Osteoblast (primary cell): Measurements from ENCODE around the gene GOT1. TPM values are rescaled to one million over a fixed set of nuclear protein-coding genes. Genes with fewer than 3 reads are reported as not detected.

Source experiments
- DNase-seq: peaks from one replicate; pipeline ENCODE4 v3.0.0; 2011; ENCODE audit warnings: low spot score, mixed read lengths; ENCODE audit not compliant: insufficient read length; ENCODE audit errors: missing footprints
- H2AFZ ChIP-seq: 2 replicates; pipeline ENCODE4 v1.6.0; 2011; ENCODE audit warnings: mild to moderate bottlenecking, low read length
- H3K27ac ChIP-seq: 2 replicates; pipeline ENCODE4 v1.5.1; 2011; ENCODE audit warnings: mild to moderate bottlenecking, low read depth, low read length, moderate library complexity
- H3K27me3 ChIP-seq: 2 replicates; pipeline ENCODE4 v1.6.0; 2012; ENCODE audit warnings: mild to moderate bottlenecking, control low read depth, inconsistent platforms, low read length, moderate library complexity; ENCODE audit not compliant: insufficient read depth
- H3K36me3 ChIP-seq: 2 replicates; pipeline ENCODE4 v1.5.1; 2011; ENCODE audit warnings: mild to moderate bottlenecking, low read length, control low read depth, moderate library complexity; ENCODE audit not compliant: insufficient read depth
- H3K4me1 ChIP-seq: 2 replicates; pipeline ENCODE4 v1.5.1; 2011; ENCODE audit warnings: mild to moderate bottlenecking, low read length, control low read depth, moderate library complexity; ENCODE audit not compliant: insufficient read depth
- H3K4me2 ChIP-seq: 2 replicates; pipeline ENCODE4 v1.6.0; 2011; ENCODE audit warnings: mild to moderate bottlenecking, low read length; ENCODE audit not compliant: insufficient read depth
- H3K4me3 ChIP-seq: fragments of 200-600 bp; sonication (generic); 3 replicates; pipeline ENCODE4 v1.5.1; 2012; ENCODE audit warnings: mild to moderate bottlenecking, low read length, inconsistent platforms; ENCODE audit not compliant: insufficient read depth
- H3K79me2 ChIP-seq: 2 replicates; pipeline ENCODE4 v1.6.0; 2012; ENCODE audit warnings: mild to moderate bottlenecking, low read length, control low read depth, inconsistent platforms; ENCODE audit not compliant: insufficient read depth
- H3K9me3 ChIP-seq: 2 replicates; pipeline ENCODE4 v1.5.1; 2011; ENCODE audit warnings: low read depth, low read length, control low read depth
- H4K20me1 ChIP-seq: 2 replicates; pipeline ENCODE4 v1.6.0; 2012; ENCODE audit warnings: mild to moderate bottlenecking, low read length, control low read depth; ENCODE audit not compliant: insufficient read depth
- total RNA-seq: library from RNA; depleted of rRNA; stranded (reverse); fragments of >200 nt; gene quantifications from 2 replicates; pipeline ENCODE4 v1.2.3, GENCODE V29; 2012
- TF ChIP-seq, protein P1 (sequence below): IDR thresholded peaks from 2 replicates; pipeline ENCODE4 v1.5.1; 2011; ENCODE audit warnings: mild to moderate bottlenecking, low read depth, low read length, moderate library complexity; ENCODE audit errors: extremely low read depth

The GOT1 gene
- total RNA-seq, 1 donor = 42.7 TPM

GRCh38 chr10:99391346-99391745, 39.1 kb downstream of the GOT1 start:
- H2AFZ ChIP-seq = no peak overlapping the region
- no peaks in the 10 kb centered on the region for H3K9me3 ChIP-seq
- TF ChIP-seq, protein P1, sequence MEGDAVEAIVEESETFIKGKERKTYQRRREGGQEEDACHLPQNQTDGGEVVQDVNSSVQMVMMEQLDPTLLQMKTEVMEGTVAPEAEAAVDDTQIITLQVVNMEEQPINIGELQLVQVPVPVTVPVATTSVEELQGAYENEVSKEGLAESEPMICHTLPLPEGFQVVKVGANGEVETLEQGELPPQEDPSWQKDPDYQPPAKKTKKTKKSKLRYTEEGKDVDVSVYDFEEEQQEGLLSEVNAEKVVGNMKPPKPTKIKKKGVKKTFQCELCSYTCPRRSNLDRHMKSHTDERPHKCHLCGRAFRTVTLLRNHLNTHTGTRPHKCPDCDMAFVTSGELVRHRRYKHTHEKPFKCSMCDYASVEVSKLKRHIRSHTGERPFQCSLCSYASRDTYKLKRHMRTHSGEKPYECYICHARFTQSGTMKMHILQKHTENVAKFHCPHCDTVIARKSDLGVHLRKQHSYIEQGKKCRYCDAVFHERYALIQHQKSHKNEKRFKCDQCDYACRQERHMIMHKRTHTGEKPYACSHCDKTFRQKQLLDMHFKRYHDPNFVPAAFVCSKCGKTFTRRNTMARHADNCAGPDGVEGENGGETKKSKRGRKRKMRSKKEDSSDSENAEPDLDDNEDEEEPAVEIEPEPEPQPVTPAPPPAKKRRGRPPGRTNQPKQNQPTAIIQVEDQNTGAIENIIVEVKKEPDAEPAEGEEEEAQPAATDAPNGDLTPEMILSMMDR = no peak
- no peaks in the 10 kb centered on the region for H3K79me2 ChIP-seq
- peaks cover 14% of the 10 kb centered on the region for H3K27me3 ChIP-seq
- no peak overlapping the region for H3K4me2 ChIP-seq
- H3K4me1 ChIP-seq = peaks cover 24% of the 10 kb centered on the region
- no peak for DNase-seq
- H3K36me3 ChIP-seq = no peaks in the 10 kb centered on the region
- H3K4me3 ChIP-seq = no peak overlapping the region
- no peaks in the 10 kb centered on the region for H4K20me1 ChIP-seq
- H3K27ac ChIP-seq = no peak overlapping the region

DNA sequence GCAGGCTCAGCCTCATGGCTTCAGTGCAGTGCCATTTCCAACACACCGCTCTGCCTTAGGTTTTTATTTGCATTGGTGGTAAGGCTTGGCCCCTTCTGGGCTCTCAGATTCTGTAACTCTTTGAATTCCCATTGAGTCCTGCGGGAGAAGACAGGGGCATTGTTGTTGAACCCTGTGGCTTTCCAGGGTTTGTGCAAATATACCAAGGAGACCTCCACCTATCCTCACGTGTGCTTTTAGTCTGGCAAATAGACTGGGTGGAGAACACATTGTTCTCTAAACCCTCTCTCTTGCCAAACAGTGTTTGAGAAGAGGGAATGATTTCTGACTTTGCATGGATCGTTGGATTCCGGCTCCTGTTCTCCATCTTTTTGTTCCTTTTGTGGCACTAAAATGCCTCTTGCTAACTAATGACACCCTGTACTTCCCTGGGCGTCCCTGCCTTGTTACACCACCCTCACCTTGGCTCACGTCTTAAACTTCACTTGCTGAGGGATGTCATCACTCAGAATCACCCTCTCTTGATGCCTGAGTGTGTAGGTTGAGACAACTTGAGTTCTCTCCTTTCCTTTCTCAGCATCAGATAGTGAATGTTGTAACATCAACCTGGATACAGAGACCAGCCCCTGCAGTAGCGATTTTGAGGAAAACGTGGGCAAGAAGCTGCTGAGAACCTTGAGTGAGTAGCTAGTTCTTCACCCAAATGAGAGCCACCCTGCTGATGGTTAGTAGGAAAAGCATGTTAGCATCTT, 40.5 kb downstream of the GOT1 start:
- no peaks in the 10 kb centered on the region for H3K9me3 ChIP-seq
- TF ChIP-seq, protein P1 = no peak
- no peak overlapping the region for H3K4me2 ChIP-seq
- no peaks in the 10 kb centered on the region for H3K36me3 ChIP-seq
- H3K27me3 ChIP-seq = peaks cover 23% of the 10 kb centered on the region
- no peak for DNase-seq
- H2AFZ ChIP-seq = no peak overlapping the region
- no peaks in the 10 kb centered on the region for H4K20me1 ChIP-seq
- no peaks in the 10 kb centered on the region for H3K79me2 ChIP-seq
- peaks cover 10% of the 10 kb centered on the region for H3K4me1 ChIP-seq
- H3K27ac ChIP-seq = no peak overlapping the region
- no peak overlapping the region for H3K4me3 ChIP-seq

DNA sequence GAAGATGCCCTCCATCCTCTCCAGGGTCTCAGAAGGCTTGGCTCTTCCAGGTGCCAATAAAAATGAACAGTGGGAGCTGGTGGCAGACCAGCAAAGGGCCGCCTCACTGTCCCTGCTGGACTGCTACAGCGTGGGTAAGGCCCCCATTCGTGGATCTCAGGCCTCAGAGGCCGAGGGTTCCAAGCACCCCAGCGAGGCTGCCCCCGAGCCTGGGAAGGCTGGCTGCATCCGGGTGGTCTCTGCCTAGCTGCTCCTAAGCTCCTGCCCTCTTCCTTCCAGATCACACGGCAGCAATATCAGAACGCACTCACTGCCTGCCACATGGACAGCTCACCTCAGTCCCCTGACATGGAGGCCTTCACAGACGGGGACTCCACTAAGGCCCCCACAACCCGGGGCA, 42.9 kb downstream of the GOT1 start:
- DNase-seq = no peak
- Histone ChIP-seq H3K36me3 (no peaks in the 10 kb centered on the region), H3K27ac (no peak overlapping the region), H4K20me1 (no peaks in the 10 kb centered on the region), H2AFZ (no peak overlapping the region), H3K4me3 (no peak overlapping the region), H3K79me2 (no peaks in the 10 kb centered on the region), H3K4me1 (peaks cover 4% of the 10 kb centered on the region), H3K27me3 (peaks cover 28% of the 10 kb centered on the region), H3K9me3 (no peaks in the 10 kb centered on the region), H3K4me2 (no peak overlapping the region)
- TF ChIP-seq, protein P1 = no peak

GRCh38 chr10:99387071-99387470, 43.4 kb downstream of the GOT1 start:
- no peaks in the 10 kb centered on the region for H3K9me3 ChIP-seq
- DNase-seq = no peak
- no peak overlapping the region for H3K27ac ChIP-seq
- peaks cover 28% of the 10 kb centered on the region for H3K27me3 ChIP-seq
- H3K4me1 ChIP-seq = peaks cover 3% of the 10 kb centered on the region
- H3K4me2 ChIP-seq = no peak overlapping the region
- H2AFZ ChIP-seq = no peak overlapping the region
- no peaks in the 10 kb centered on the region for H3K36me3 ChIP-seq
- H3K79me2 ChIP-seq = no peaks in the 10 kb centered on the region
- H4K20me1 ChIP-seq = no peaks in the 10 kb centered on the region
- H3K4me3 ChIP-seq = no peak overlapping the region
- TF ChIP-seq, protein P1 = no peak
